Activated T-helper 17 cell treated with anti-CD3 and anti-CD28 coated beads, Interleukin-2, amount 50 U/mL, for 72 hours (primary cell): Measurements from ENCODE around the gene PRR13. TPM values are rescaled to one million over a fixed set of nuclear protein-coding genes. Genes with fewer than 3 reads are reported as not detected.

Experiments used
- ATAC-seq: fragments of 150-1000 bp; cut with Tn5 transposase; replicated peaks from 2 replicates; pipeline ENCODE4 v1.10.0; 2021; ENCODE audit warnings: mild to moderate bottlenecking, moderate library complexity
- H3K27ac Mint-ChIP-seq: one replicate; pipeline ENCODE4 v1.8.0; 2022; ENCODE audit warnings: mixed read lengths
- H3K27me3 Mint-ChIP-seq: one replicate; pipeline ENCODE4 v1.8.0; 2022; ENCODE audit warnings: mixed read lengths
- H3K36me3 Mint-ChIP-seq: one replicate; pipeline ENCODE4 v1.8.0; 2022; ENCODE audit warnings: low read depth, mild to moderate bottlenecking, mixed read lengths
- H3K4me1 Mint-ChIP-seq: one replicate; pipeline ENCODE4 v1.8.0; 2022; ENCODE audit warnings: mixed read lengths
- H3K4me3 Mint-ChIP-seq: one replicate; pipeline ENCODE4 v1.8.0; 2022; ENCODE audit warnings: mild to moderate bottlenecking, mixed read lengths
- H3K9me3 Mint-ChIP-seq: one replicate; pipeline ENCODE4 v1.8.0; 2022; ENCODE audit warnings: mixed read lengths
- total RNA-seq, 2 donors: library from RNA; stranded (reverse); gene quantifications; one replicate each; pipeline ENCODE4 v1.2.3, GENCODE V29; 2022

Gene PRR13
- total RNA-seq, 2 donors from 2014 or later: 193 to 216 TPM

DNA sequence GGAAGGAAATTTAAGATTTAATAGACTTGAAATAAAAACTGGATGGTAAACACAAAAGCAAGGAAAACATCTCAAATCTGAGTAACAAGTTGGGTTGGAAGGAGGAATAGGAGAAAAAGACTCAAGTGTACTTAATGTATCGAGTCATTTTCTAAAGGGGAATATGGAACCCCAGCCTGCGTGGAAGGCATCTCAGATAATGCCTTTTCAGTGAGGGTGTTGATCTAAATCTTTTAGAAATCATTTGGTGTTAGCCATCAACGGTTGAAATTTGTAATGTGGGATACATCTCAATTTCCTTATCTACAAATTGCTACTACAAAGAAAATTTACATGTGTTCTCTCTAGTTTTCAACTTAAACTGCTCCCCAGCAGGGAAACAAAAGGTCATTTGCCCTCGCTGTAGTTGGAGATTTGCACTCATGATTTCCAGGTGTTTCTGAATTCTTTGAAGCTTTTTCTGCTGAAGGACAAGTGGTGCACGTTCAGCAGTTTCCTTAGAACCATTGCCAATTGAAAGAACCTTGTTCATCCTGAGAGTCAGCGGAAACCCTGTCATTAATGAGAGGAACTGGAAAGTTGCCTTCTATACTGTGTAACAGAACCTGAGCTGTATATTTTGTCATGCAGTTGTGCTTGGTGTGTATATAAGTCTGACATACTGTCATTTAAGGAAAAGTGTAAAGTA lies 12.6 kb downstream of the PRR13 start:
- Mint-ChIP-seq H3K4me1 (peaks cover 31% of the 10 kb centered on the region), H3K27ac (peak overlapping the region; percentile 87), H3K9me3 (no peaks in the 10 kb centered on the region), H3K27me3 (no peaks in the 10 kb centered on the region), H3K36me3 (peaks cover 74% of the 10 kb centered on the region), H3K4me3 (peak overlapping the region; percentile 80)
- ATAC-seq: no peak

DNA sequence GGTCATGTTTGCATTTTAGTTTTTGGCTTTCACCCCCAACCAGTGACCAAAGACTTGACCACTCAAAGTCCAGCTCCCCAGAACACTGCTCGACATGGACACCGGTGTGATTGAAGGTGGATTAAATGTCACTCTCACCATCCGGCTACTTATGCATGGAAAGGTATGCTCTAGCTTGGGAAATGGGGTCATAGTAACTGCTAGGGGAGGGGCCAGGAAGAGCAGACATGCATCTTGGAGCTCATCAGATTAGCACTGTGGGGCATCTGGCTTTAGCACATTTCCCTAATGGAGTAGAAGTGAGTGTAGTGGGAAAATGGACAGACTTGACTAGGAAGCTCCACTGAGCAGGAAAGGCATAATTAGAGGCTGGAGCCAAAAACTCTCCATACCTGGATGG lies 13.2 kb downstream of the PRR13 start:
- Mint-ChIP-seq H3K27ac (peak overlapping the region; percentile 87), H3K36me3 (peaks cover 76% of the 10 kb centered on the region), H3K9me3 (no peaks in the 10 kb centered on the region), H3K4me3 (peak overlapping the region; percentile 80), H3K27me3 (no peaks in the 10 kb centered on the region), H3K4me1 (peaks cover 33% of the 10 kb centered on the region)
- ATAC-seq: no peak

DNA sequence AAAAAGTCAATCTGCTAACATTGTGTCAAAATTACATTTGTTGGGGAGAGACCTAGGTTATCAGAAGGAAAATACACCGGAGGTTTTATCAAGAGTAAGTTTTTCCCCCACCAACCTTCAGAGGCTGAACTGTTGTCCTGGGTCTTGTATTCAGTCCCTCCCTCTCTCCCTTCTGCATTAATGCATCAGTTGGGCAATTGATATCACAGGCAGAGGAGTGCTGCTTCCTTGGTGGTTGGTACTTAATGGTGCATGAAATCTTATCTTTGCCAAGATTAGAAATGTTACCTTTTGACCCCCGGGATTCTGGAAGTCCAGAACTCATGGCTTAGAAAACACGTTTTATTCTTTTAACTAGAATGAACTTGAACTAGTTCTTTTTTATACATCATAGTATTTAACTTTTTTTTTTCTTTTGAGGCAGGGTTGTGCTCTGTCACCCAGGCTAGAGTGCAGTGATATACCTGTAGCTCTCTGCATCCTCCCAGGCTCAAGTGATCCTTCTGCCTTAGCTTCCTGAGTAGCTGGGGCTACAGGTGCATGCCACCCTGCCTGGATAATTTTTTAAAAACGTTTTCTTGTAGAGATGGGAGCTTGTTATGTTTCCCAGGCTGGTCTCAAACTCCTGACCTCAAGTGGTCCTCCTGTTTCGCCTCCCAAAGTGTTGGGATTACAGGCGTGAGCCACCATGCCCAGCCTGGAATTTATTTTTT lies 15.3 kb downstream of the PRR13 start:
- no peak for ATAC-seq
- peaks cover 97% of the 10 kb centered on the region for H3K36me3 Mint-ChIP-seq
- H3K27me3 Mint-ChIP-seq: no peaks in the 10 kb centered on the region
- H3K27ac Mint-ChIP-seq: no peak overlapping the region
- H3K4me3 Mint-ChIP-seq: no peak overlapping the region
- peaks cover 38% of the 10 kb centered on the region for H3K4me1 Mint-ChIP-seq
- no peaks in the 10 kb centered on the region for H3K9me3 Mint-ChIP-seq

DNA sequence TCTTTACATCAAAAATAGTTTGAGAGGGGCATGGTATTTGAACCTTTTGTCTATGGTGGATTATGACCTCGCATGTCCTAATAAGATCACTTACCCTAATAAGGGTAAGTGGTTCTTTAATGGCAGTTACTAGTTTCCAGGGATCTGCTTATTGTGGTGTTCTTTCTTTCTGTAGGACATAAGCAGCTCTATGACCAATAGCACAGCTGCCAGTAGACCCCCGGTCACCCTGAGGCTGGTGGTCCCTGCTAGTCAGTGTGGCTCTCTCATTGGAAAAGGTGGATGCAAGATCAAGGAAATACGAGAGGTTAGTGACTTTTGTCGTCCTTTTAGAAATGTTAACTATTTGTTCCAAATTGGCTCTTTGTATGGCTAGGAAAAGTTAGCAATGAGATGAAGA lies 17.6 kb downstream of the PRR13 start:
- no peaks in the 10 kb centered on the region for H3K27me3 Mint-ChIP-seq
- no peak overlapping the region for H3K27ac Mint-ChIP-seq
- H3K9me3 Mint-ChIP-seq: no peaks in the 10 kb centered on the region
- ATAC-seq: no peak
- no peak overlapping the region for H3K4me3 Mint-ChIP-seq
- peaks cover 100% of the 10 kb centered on the region for H3K36me3 Mint-ChIP-seq
- peaks cover 37% of the 10 kb centered on the region for H3K4me1 Mint-ChIP-seq

DNA sequence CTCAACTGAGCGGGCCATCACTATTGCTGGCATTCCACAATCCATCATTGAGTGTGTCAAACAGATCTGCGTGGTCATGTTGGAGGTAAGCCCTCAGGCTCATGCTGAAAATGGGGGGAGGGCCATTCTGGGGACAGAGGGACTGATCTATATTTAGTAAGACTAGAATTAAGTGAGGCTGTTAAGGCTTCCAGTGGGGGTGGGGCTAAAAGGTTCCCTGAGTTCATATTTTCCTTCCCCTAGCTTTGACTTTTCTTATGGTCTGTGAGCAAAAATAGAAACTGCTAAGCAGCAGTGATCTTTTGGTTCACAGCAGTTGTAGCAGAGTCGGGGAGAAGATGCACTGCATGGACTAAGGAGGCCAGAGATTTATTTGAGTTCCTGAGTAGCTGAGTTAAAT lies 19.5 kb downstream of the PRR13 start:
- ATAC-seq: no peak
- H3K27ac Mint-ChIP-seq: peak overlapping the region; percentile 80
- H3K4me1 Mint-ChIP-seq: peaks cover 29% of the 10 kb centered on the region
- H3K9me3 Mint-ChIP-seq: no peaks in the 10 kb centered on the region
- H3K27me3 Mint-ChIP-seq: no peaks in the 10 kb centered on the region
- peaks cover 100% of the 10 kb centered on the region for H3K36me3 Mint-ChIP-seq
- H3K4me3 Mint-ChIP-seq: no peak overlapping the region

DNA sequence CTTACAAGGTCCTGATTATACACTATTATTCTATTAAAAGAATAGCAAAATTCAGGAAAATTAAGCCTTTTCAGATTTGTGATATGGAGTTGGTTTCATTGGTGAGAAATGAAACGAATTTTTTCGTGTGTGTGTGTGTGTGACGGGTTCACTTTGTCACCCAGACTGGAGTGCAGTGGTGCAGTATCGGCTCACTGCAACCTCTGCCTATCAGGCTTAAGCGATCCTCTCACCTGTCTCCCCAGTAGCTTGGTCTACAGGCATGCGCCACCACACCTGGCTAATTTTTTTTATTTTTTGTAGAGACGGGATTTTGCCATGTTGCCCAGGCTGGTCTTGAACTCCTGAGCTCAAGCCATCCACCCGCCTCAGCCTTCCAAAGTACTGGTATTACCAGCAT lies 20.1 kb downstream of the PRR13 start:
- no peak overlapping the region for H3K4me3 Mint-ChIP-seq
- no peaks in the 10 kb centered on the region for H3K9me3 Mint-ChIP-seq
- peaks cover 33% of the 10 kb centered on the region for H3K4me1 Mint-ChIP-seq
- H3K27ac Mint-ChIP-seq: no peak overlapping the region
- peaks cover 100% of the 10 kb centered on the region for H3K36me3 Mint-ChIP-seq
- H3K27me3 Mint-ChIP-seq: no peaks in the 10 kb centered on the region
- ATAC-seq: no peak

DNA sequence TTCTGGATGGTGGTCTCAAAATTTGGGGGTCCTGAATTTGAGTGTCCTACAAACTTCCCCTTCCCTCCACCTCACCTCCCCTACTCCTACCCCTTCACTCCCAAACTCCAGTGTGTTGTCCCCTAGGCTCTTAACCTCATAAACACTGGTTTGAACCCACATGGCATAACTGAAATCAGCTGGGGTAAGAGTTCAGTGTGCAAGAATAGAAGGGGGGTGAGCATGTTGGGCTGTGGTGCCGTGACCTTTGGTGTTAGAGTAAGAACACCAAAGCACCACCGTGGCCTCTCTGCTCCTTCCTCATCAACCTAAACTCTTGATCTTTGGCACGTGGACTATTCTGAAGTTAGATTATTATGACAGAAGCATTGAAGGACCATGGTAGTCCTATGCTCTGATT lies 21.4 kb downstream of the PRR13 start:
- Mint-ChIP-seq H3K4me3 (no peak overlapping the region), H3K27ac (peak overlapping the region; percentile 48), H3K9me3 (no peaks in the 10 kb centered on the region), H3K4me1 (peaks cover 38% of the 10 kb centered on the region), H3K36me3 (peaks cover 100% of the 10 kb centered on the region), H3K27me3 (no peaks in the 10 kb centered on the region)
- ATAC-seq: no peak

DNA sequence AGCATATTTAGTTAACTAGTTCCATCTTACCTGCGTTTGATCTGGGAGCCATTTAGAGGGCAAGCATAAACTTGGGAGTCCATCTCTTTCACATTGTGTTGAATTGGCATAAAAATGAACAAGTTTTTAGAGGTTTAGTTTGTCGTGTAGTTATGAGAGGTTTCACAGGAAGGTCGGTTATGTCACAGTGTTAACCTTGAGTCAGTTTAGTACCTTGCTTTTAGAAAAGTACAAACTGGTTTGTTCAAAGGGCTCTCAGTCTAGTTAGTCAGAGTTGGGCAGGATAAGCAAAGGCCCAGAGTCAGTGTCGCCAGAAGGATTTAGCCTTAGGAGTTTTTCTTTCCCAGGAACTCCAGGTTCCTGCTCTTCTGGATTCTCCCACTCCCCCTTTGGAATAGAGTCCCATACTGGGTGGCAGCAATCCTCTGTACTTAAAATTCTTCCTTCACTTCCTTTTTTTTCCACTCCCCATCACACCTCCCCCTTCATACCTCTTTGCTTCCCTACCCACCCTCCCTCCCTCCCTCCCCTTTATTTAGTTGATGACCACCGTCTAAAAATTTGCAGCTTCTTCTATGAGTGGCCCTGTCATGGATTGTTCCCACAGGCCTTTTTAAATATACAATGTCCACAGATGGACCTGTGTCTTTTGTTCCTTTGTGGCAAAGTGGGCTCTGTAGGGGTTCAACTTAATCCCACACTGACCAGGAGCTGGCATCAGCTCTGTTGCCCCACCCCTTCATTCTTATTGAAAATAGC lies 22.4 kb downstream of the PRR13 start:
- Mint-ChIP-seq H3K9me3 (no peaks in the 10 kb centered on the region), H3K27me3 (no peaks in the 10 kb centered on the region), H3K27ac (peak overlapping the region; percentile 6), H3K4me1 (peaks cover 37% of the 10 kb centered on the region), H3K36me3 (peaks cover 100% of the 10 kb centered on the region), H3K4me3 (no peak overlapping the region)
- peak; percentile 39 for ATAC-seq

DNA sequence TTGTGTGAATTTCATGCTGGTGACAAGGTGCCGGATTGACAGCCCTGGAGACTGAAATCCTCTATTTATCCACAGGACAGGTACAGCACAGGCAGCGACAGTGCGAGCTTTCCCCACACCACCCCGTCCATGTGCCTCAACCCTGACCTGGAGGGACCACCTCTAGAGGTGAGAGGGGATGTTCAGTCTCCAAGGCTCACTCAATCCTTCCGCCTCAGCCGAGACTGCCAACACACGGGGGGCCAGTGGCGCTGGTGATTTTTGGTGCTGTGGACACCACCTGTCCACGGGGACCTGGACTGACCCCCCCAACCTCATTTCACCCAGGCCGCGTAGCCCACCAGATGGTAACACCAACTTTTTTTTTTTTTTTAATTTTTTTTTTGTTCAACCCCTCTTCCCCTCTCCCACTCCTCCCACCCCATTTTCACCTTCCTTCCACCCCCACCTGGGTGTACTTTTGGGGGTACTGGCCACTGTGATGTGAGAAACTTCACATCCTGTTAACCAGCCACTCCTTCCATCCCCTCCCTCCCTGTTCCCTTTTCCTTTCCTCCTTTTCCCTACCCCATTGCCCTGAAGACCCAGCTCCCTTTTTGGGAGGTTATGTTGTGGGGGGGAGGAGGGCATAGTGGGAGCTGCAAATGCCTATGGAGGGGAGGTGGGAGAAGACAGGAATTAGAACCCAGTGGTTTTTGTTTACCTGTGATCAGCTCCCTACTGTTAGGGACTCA lies 23.3 kb downstream of the PRR13 start:
- Mint-ChIP-seq H3K27ac (peak overlapping the region; percentile 76), H3K4me1 (peaks cover 34% of the 10 kb centered on the region), H3K36me3 (peaks cover 100% of the 10 kb centered on the region), H3K9me3 (no peaks in the 10 kb centered on the region), H3K4me3 (no peak overlapping the region), H3K27me3 (no peaks in the 10 kb centered on the region)
- ATAC-seq: no peak

DNA sequence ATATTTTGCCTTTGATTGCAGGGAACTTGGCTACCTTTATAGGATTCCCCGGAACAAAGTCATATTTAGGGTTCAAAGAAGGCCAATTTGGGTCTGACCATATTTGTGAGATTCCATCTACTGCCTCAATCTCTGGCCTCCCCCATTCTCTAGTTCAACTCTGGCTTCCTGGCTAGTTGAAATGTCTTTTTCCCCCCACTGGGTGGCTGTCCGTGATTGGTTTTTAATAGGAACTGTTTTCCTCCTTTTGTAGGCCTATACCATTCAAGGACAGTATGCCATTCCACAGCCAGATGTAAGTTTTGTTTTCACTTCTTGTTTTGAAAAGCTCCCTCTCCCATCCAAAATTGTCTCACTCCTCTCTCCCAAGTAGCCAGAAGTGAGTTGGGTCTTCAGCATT lies 24.1 kb downstream of the PRR13 start:
- ATAC-seq: no peak
- Mint-ChIP-seq H3K27me3 (no peaks in the 10 kb centered on the region), H3K27ac (peak overlapping the region; percentile 76), H3K4me3 (no peak overlapping the region), H3K36me3 (peaks cover 100% of the 10 kb centered on the region), H3K9me3 (no peaks in the 10 kb centered on the region), H3K4me1 (peaks cover 28% of the 10 kb centered on the region)

DNA sequence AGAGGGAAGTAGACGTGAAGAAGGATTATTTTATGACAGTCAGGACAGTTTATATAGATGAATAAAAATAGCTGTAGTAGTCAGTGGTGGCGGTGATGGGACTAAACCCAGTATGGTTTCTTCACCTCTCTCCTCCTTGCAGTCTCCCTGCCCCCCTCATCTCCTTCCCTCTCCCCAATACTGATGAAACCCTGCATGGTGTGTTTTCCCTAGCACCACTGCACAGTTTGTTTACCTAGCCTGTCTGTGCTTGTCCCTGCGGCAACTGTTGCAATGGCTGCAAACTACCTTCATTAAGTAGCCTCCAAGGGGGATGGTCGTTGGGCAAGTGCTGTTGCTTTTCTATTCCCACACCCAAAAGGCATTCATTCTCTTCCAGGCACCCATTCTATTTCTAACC lies 25.1 kb downstream of the PRR13 start:
- no peak overlapping the region for H3K4me3 Mint-ChIP-seq
- H3K36me3 Mint-ChIP-seq: peaks cover 100% of the 10 kb centered on the region
- peak overlapping the region; percentile 76 for H3K27ac Mint-ChIP-seq

DNA sequence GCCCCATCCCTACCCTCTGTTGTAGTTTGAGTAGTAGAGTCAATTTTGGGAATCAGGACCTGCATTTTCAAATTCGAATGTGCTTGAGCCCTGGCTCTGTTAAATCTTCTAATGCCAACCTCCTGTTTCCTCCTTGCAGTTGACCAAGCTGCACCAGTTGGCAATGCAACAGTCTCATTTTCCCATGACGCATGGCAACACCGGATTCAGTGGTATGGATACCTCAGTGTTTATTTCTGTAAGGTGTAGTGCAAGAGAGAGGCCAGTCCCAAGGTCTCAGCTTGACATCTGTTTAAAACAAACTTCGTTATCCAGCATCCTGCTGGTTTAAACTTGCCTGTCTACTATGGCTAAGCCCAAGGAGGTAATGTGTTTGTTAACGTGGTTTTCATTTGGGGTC lies 25.5 kb downstream of the PRR13 start:
- no peaks in the 10 kb centered on the region for H3K9me3 Mint-ChIP-seq
- H3K4me3 Mint-ChIP-seq: no peak overlapping the region
- no peak for ATAC-seq
- H3K27ac Mint-ChIP-seq: peak overlapping the region; percentile 76
- H3K4me1 Mint-ChIP-seq: peaks cover 36% of the 10 kb centered on the region
- peaks cover 100% of the 10 kb centered on the region for H3K36me3 Mint-ChIP-seq
- no peaks in the 10 kb centered on the region for H3K27me3 Mint-ChIP-seq

More for the DNA sequence above, 25.1 kb downstream of the PRR13 start:
- peaks cover 32% of the 10 kb centered on the region for H3K4me1 Mint-ChIP-seq
- no peak for ATAC-seq
- H3K9me3 Mint-ChIP-seq: no peaks in the 10 kb centered on the region
- no peaks in the 10 kb centered on the region for H3K27me3 Mint-ChIP-seq

DNA sequence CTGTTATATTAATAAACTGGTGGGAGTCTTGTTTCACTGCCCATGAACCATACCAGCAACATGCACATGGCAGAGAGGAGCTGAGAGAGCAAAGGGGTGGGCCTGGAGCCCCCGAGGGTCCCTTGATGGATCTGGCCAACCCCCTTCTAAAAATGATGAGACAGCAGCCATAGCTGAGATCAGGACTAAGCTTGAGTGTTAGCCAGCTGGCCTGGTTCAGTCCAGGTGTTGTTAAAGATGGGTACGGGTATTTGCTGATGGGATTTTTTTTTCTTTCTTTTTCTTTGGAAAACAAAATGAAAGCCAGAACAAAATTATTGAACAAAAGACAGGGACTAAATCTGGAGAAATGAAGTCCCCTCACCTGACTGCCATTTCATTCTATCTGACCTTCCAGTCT lies 26.3 kb downstream of the PRR13 start:
- Mint-ChIP-seq H3K27ac (no peak overlapping the region), H3K27me3 (no peaks in the 10 kb centered on the region), H3K4me1 (peaks cover 39% of the 10 kb centered on the region), H3K9me3 (no peaks in the 10 kb centered on the region), H3K36me3 (peaks cover 100% of the 10 kb centered on the region), H3K4me3 (no peak overlapping the region)
- no peak for ATAC-seq

DNA sequence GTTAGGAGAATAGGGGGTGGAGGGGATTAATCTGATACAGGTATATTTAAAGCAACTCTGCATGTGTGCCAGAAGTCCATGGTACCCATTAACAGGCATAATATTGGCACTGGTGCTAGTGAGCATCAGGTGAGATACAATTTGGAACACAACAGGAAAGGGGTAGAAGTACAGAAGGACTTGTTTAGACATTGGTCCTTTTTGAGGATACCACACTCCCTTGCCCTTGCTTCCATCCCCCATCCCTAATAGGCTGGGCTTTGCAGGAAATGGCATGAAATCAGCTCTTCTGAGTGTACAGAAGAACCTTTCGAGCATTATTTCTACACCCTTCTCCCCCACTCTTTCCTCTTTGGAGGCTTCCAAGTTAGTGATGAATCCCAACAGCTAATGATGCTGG lies 26.7 kb downstream of the PRR13 start:
- Mint-ChIP-seq H3K27me3 (no peaks in the 10 kb centered on the region), H3K4me1 (peaks cover 39% of the 10 kb centered on the region), H3K27ac (no peak overlapping the region), H3K36me3 (peaks cover 100% of the 10 kb centered on the region), H3K9me3 (no peaks in the 10 kb centered on the region), H3K4me3 (no peak overlapping the region)
- ATAC-seq: no peak
